Anterior cingulate cortex (tissue), 58 donors: ENCODE measurements around the gene NMT1.
"Not testable (repeated sequence)": the region's sequence is repeated elsewhere in the genome, so short reads cannot be mapped to it uniquely, and the experiment has no call there.

Experiments
- DNase-seq, 58 donors: peaks; one replicate each; lab custom pipeline; 2025; lab: John Stamatoyannopoulos, UW

Gene NMT1

DNA sequence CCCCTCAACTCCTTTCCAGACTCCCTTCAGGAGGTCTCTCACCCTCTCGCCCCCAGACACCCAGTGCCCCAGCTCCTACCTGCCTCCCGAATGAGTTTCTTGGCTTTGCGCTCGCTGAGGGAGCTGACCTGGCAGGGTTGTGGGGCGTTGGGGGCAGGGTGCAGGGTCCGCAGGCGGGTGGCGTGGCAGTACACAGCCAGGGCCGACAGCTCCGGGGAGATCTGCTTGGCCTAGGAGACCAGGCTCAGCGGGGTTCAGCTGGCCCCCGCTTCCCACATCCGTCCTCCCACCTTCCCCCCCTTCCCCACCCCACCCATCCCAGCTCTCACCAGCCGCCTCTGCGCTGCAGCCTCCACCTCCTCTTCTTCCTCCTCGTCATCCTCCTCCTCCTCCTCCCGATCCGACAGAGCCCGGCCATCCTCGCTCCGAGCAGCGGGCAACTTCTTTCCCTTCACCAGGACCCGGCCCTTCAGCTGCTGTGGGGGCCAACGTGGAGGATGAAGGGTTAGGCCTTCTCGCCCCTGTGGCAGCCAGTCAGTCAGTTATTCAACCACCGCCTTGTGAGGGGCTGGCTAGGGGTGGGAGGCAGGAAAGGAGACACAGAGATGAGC lies 54.0 kb downstream of the NMT1 start:
- no peak for DNase-seq

DNA sequence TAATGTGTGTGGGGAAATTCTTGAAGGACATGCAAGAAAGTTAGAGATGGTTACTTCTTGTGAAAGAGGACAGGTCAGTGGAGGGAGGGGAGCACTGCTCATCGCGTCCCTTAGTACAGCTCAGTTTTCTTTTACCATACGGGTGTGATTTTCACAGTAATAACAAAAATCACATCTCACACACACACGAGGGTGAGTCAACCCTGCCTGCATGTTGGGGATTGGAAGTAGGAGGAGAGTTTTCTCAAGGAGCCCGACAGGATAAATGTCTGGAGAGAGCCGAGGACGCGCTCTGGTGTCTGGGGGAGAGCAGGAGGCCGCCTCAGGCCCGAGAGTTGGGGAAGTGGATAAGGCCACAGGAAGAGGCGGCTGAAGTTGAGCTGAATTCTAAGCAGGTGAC lies 54.8 kb downstream of the NMT1 start:
- peak in 7 of 58 donors; percentile 3 to 47 (median 24) for DNase-seq

DNA sequence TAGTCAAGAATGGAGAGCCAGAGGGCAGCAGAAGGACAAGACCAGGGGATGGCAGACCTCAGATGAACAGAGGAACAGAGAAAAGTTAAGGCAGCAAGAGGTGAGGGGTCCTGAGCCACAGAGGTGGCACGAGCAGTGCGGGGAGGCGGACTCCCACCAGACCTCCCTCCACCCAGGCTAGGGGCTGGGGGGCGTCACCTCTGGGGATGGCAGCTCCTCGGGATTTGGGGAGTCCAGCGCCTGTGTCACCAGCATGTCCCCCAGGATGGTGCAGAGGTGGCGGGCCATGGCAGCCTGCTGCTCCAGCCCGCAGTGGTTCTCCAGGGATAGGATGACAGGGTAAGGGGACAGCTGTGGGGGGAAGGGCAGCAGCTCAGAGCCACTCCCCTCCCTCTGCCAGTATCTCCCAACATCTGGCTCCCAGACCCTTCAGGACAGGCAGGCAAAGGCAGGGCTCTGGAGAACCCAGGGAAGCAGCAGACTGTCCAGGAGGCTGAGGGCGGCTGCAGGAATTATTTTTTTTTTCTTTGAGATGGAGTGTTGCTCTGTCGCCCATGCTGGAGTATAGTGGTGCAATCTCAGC lies 55.4 kb downstream of the NMT1 start:
- no peak for DNase-seq

DNA sequence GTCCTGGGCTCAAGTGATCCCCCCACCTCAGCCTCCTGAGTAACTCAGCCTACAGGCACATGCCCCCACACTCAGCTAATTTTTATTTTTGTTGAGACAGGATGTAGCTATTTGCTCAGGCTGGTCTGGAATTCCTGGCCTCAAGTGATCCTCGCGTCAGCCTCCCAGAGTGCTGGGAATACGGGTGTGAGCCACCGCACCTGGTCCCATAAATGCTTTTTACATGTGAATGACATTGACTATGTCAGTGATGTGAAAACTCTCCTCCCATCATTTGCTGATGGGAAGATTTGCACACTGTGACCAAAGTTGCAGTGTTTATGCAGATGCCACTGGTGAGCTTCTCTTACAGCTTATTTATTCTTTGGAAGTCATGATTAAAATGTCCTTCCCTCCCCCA lies 56.2 kb downstream of the NMT1 start:
- no peak for DNase-seq

DNA sequence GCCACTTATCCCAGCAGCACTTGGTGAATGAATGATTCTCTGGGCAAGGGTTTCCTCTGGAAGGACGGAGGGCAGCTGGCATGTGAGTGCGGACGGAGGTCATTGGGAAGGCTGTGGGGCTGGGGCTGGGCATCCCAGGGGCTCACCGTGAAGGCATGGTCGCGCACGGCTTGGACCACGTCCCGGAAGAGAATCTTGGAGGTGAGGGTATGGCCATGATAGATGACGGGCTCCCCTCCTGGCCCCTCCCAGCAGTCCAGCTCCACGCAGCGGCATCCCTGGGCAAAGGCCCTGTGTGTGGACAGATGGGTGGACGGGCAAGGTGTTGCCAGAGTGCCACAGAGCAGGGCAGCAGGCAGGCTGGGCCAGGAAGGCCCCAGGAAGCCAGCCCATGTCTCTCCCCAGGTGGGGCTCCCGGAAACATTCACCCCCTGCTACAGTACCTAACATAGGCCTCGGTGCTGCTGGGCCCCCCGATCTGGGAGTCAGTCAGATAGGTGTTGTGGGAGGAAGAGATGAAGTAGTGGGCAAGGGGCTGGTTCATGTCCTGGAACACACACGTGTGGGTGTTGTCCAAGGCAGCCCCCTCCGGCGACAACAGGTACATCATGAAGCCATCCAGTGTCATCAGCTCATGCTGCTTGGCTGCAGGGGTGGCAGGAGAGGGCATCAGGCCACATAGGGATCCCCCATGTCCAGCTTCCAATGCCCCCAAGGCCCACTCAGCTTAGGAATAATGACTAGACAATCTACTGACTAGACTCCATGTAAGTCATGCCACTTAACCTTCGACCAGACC lies 56.9 kb downstream of the NMT1 start:
- DNase-seq = no peak

DNA sequence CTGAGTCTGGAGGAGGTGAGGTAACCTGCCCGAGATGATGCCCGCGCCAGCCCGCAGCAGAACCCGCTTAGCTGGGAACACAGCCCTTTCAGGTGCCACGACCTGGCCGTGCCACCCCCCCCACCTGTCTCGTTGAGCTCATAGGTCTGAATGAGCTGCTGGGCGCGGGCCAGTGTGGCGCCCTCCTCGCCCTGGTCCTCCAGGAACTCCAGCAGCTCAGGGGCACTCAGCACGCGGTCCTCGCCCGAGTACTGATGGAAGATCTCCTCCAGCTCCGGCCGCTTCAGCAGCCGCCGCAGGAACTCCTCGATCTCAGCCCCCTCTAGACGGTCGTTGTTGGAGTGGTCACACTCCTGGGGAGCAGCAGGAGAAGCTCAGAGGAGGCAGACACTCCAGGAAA lies 57.6 kb downstream of the NMT1 start:
- DNase-seq = no peak

DNA sequence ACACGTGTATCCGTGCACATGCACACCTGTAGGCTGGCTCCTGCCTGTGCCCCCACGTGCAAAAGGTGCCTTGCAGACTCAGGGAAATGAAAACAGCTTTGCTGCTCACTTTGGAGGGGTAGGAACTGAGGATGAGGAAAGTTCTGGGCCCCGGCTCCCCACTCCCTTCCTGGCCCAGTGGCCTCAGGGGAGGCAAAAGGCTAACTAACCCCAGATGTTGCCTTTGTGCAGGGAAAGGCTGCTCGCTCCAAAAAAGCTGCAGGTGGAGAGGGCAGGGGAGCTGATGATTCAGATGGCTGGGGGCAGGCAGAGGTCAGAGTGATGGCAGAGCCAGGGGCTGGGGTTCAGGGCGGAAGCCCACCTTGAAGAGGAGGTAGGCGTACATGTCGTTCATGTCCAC lies 58.8 kb downstream of the NMT1 start:
- no peak for DNase-seq

DNA sequence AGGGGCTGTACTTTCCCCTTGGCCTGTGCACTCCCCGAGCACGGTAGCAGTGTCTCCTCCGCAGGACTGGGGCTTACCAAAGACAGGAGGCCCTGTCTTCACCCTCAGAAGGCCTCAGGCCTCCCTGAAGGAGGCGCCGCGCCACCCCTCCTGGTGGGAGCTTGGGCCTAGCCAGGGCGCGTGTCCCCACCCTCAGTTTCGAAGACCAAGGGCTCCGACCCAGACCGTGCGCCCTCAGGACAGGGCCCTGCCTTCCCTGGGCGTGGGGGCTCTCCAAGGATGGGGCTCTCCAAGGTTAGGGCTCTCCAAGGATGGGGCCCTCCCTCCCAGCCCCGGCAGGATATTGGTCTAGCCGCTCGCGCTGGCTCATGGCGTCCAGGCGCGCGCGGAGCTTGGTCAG lies 59.4 kb downstream of the NMT1 start:
- no peak for DNase-seq

DNA sequence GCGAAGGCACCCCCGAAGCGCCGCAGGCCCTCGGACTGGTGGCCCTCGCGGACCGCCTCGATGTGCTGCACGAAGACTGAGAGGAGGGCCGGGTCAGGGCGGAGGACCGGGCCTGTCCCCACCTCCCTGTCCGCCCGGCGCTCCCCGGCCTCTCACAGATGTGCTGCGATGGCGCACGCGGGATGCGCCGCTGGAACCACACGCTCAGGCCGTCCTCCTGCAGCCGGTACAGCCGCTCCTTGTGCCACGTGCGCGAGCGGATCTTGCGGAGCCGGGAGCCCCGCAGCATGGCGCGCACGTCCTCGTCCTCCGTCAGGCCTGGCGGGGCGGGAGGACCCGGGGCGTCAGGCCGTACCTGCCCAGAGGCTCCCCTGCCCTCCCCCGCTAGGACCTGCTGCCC lies 59.9 kb downstream of the NMT1 start:
- DNase-seq = no peak

DNA sequence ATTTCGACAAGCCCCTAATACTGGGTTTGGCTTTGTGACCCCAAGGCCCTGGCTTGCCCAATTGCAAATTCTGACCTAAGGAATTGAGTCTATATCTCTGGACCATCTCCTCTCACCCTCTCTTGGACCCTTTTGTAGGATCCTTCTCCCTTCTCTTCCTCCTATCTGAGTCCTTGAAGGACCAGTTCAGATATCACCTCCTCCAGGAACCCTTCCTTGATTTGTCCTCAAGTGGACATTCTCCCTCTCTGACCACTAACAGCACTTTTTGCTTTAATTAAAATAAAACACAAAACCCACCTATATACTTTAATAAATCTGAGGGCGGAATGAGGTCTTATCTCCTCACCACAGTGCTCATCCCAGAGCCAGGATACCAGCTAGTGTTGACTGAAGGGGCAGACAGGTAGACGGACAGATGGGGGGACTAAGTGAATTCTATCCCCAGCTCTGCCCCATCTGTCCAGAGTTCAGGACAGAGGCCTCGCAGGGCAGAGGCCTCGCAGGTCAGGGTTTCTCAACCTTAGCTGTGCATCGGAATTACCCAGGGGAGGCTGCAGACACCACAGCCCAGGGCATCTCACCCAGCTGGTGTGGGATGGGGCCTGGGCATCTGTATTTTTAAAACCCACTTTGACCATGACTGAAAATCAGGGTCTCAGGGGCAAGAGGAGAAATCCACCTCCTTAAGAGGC lies 62.1 kb downstream of the NMT1 start:
- no peak for DNase-seq

DNA sequence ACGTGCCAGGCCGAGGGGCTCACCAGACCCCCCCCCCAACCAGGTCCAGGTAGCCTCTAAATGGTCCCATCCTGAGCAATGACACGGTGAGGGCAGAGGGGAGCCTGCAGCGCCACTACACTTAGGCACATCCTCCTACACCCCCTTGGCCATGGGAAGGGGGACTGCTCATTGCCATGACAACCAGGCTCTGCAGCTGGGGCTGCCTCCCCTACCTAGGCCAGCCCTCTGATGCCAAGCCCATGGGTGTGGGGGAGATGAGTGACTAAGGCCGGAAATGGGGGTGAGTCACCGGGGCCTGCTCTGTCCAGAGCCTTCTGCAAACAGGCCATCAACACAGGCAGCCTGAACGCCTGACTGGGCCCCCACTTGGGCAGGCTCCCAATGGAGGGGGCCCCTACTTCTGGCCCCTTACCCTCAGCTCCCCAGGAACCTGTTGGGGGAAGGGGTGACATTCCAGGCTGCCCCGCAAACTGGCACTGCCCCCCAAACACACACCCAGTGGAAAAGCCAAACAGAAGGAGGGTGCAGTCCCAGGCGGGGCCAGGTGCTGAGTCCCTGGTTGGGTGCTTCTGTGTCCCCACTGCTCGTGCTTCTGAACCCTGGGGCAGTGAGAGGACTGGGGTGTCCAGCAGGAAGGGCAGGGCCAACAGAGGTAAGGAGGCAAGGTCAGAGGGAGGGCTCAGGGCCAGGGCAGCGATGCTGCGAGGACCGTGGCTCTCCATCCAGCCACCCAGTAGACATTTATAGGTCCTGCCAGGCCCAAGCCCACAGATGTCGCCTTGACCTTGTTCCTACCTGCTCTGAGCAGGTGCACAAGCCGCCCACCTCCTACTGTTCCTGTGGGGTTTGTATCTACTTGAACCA lies 63.0 kb downstream of the NMT1 start:
- no peak for DNase-seq

DNA sequence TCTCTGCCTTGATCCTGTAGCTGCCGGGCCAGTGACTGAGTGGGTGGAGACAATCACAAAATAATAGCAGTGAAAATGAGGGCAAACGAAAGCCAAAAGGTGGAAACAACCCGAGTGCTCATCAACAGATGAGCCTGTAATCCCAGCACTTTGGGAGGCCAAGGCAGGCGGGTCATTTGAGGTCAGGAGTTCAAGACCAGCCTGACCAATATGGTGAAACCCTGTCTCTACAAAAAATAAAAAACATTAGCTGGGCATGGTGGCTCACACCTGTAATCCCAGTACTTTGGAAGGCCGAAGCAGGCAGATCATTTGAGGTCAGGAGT lies 63.6 kb downstream of the NMT1 start:
- DNase-seq = not testable (repeated sequence)

DNA sequence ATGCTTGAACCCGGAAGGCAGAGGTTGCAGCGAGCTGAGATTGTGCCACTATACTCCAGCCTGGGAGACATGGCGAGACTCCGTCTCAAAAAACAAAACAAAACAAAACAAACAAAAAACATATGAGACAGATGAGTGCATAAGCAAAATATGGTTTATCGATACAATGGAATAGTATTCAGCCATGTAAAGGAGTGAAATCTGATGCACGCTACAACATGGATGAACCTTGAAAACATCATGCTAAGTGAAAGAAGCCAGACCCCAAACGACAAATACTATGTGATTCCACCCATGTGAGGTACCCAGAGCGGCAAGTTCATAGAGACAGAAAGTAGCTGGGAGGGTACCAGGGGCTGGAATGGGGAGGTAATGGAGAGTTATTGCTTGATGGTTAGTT lies 64.4 kb downstream of the NMT1 start:
- DNase-seq = no peak

DNA sequence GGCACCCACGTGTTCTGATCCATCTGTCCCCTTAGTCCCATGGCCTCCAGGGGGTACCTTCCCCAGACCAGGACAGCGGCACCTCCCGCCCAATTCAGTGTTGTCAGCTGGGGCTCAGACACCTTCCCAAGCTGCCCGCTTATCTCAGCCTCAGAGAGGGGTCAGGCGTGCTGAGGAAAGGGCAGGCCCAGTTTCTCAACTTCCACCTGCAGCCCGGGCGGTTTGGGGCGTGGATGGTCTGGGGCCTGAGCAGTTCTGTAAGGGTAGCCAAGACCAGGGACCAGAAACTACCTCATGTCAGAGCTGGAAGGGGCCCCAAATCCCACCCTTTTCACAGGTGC lies 66.1 kb downstream of the NMT1 start:
- DNase-seq = no peak

DNA sequence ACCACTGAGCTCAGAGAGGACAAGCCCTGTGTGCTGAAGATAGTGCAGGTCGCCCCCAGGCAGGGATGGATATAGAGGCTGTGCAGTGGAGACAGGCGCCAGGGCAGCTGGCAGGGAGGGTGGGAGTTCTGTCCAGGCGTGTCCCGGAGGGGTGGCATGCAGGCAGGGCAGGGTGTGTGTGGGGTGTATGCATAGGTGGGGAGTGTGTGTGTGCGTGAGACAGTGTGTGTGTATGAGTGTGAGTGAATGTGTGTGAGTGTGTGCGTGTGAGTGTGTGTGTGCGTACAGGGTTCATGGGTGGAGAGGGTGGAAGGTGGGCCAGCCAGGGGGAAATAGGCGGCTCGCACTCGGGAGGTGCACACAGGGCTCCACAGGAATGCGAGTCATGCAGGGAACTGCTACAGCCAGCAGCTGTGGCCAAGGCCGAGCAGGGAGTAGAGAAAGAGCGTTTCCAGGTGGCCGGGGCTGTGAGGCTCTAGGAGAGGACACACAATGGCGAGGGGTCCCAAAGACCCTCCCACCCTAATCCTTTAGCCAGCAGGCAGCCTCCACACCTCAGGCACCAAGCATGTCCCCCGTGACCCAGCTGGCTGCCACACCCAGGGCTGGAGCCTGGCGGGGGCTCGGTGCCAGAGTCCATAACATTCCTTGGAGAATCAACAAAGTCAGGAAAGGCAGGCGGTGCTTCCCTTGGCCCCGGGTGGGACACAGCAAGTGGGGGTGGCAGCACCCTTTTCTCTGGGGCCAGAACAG lies 66.6 kb downstream of the NMT1 start:
- no peak for DNase-seq

DNA sequence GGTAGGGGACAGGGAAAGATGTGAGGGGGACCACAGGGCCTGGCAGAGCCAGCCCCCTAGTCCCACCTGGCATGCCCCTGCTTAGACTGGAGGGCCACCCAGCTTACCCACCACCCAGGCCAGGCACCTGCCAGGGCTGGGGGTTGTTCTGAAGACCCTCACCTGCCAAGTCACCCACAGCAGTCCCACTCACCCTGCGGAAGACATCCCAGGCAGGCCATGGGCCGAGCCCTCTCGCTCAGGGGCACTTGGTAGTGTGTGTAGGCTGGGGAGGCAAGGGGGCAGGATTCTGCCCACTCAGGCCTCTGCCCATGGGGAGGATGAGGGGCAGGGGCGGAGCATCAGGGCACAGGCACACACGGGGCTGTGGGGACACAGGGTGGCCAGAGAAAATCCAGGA lies 67.2 kb downstream of the NMT1 start:
- DNase-seq = no peak

DNA sequence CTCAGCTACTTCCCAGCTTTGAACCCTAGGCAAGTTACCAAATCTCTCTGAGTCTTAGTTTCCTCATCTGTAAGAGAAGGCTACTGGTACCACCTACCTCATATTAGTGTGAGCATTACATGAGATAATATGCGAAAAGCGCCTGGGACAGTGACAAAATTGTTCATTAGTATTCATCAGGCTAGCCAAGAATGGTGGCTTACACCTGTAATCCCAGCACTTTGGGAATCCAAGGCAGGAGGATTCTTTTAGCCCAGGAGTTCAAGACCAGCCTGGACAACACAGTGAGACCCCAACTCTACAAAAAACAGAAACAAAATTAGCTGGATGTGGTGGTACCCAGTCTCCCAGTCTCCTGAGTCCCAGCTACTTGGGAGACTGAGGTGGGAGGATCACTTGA lies 67.9 kb downstream of the NMT1 start:
- no peak for DNase-seq

DNA sequence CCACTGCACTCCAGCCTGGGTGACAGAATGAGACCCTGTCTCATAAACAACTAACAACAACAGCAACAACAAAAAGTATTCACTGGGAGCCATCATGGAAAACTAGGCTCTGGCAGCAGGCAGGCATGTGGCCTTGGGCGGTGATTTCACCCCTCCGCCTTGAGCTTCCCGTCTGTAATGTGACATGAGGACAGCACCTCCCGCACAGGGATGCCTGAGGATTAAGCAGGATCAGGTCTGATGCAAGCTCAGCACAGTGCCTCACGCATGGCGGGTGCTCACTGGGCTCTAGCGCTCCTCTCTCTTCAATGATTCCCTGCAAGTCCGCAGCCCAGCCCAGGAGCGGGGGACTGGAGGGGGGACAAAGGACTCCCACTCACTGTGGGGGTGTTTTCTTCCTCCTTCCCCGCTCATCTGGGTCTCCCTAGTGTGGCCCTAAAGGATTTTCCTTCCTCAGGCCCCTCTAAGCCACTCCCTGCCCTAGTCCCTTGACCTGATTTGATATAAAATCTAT lies 68.4 kb downstream of the NMT1 start:
- peak in 1 of 58 donors; percentile 26 for DNase-seq

DNA sequence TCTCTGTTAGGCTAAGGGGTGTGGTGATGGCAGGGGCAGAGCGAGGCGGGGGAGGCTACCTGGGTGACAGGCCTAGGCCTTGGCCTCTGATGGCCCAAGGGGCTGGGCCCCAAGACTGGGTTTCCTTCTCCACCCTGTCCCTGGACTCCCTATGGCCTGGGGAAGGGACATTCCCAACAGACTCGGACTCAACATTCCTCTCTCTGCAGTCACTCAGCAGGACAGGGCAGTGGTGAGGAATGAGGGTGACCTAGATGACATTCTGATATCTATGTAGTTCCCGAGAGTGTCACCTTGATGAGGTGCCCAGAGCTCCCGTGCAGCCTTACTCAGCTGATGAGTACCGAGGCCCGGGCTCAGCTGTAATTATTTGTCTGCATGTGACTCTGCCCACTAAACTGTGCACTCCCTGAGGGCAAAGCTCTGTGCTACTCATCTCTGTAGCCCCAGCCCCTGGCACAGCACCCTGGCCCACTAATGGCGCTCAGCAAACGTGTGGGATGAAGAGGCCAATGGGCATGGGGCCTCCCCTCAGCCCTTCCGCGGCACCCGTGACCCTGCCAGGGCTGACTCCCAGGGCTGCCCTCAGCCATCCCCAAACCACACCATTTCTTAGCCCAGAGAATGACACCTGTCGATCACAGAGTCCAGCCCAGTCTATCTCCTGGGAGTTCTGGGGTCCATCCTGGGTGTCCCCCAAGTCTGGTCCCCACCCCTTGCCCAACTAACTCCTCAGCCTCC lies 69.0 kb downstream of the NMT1 start:
- DNase-seq = no peak
